Stimulated activated CD8-positive, alpha-beta memory T cell treated with anti-CD3 and anti-CD28 coated beads, Interleukin-2, amount 100 ng/mL, for 48 hours (primary cell): ENCODE measurements around the gene CITED2.

Experiments
- DNase-seq, 2 donors: peaks; one replicate each; pipeline ENCODE4 v3.0.0-alpha.2; 2020; ENCODE audit warnings: low read depth in 2 of 2

Gene CITED2

DNA sequence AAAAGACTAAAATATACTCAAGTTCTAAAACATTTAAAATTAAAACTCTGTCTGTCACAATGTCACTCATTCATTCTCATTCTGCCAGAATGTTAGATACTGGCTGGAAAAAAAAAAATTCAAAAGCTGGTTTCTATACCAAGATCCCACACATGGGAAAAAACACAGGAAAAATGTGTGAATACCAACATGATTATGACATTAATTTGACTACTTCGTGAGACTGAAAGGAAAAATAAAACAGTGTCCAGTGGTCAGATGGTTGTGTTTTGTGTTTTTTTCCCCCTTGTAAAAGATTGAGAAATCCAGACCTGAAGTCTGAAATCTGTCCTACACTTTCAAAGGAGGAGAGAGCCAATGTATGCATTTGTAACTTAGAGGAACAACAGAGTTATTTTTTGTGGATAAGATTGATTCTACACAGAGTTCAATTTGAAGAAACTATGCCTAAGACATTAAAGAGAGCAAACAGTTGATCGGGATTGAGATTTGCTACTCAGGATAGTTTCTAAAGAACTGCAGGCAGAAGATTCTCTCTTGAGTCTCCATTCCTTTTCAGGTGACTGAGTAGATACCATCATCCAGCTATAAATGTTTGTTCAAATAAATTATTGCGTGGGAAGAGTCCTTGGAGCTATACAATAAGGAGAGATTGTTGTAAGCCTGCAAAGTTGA, 43.5 kb downstream of the CITED2 start:
- no peak for DNase-seq

DNA sequence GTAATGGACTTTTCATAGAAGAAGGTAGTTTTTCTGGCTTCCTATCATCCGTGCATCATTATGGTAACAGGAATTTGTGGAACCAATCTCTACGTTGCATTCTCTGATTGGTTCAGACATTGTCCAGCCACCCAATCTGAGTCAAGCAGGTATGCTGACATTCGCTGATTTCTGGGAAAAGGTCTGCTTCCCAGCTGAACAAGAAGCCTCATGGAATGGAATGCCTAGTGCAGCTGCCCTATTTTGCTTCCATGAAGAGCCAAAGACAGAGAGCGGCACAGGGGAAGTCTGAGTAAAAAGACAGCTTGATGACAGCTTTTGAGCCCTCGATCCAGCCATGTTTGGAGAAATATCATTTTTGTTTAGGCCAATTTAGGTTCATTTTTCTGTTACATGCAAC, 44.1 kb downstream of the CITED2 start:
- no peak for DNase-seq

DNA sequence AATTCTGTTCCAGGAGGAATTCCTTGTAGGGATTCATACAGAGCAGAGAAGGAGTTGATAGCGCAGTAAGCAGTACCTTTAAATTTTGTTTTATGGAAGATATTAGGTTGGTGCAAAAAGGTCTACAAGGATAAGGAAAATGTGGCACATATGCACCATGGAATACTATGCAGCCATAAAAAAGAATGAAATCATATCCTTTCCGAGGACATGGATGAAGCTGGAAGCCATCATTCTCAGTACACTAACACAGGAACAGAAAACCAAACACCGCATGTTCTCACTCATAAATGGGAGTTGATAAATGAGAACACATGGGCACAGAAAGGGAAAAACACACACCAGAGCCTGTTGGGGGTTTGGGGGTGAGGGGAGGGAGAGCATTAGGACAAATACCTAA, 45.2 kb downstream of the CITED2 start:
- DNase-seq: no peak

DNA sequence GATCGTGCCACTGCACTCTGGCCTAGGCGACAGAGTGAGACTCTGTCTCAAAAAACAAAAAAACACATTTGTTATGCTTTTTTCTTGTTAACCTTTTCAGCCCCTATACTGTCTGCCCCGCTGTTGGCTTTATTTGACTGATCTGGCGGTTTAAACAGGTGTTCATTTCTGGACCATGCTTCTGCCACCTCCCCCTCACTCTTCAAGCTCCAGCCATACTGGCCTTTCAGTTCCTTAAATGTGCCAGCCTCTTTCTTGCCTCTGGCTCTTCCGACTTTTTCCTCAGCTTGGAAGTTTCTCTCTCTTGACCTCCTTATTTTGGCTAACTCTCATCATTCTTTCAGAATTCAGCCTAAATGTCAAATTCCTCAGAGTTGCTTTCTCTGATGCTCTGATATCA, 47.4 kb downstream of the CITED2 start:
- no peak for DNase-seq

DNA sequence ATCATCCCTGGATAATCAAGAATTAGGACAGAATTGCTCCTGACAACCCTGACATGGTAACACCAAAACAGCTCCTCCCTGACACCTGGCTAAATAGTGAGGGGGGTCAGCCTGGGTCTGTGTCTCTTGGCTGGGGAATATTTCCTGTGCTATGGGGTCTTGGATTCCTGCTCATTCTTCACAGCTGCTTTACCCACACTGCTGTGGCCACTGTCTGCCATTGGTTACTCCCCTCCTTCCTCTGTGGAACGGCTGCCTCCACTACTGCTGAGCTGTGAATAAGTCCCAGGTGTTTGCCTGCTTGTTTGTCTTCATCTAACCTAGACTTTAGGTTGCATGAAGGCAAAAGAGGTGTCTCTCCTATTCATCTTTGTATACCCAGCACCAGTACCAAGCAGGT, 48.8 kb downstream of the CITED2 start:
- DNase-seq: no peak

DNA sequence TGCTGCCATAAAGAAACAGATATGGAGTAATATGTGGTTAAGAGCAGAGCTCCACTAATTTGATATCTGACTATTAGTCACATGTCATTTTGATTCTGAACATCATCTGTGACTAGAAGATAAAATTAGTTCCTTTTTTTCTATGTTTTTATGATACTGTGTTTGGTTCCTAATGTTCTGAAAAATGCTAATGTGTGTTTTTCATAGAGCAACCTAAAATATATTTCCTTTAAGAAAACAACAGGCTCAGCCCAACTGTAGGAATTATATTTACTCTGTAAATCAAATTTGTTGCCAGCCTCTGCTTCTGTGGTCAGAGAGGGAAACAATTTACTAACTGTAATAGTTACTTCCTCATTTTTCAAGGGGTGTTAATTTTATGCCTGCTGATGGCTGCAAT, 49.3 kb downstream of the CITED2 start:
- no peak for DNase-seq

DNA sequence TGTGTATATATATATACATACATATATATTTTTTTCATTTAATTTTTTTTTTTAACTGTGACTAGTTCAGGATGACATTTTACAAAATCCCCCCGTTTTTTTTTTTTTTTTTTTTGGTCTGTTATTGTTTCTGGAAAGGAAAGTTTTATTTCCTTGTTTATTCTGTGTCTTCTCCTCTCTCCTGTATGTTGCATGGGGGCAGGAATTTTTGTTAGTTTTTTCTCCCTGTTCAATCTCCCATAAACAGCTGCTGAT, 50.2 kb downstream of the CITED2 start:
- DNase-seq: no peak

DNA sequence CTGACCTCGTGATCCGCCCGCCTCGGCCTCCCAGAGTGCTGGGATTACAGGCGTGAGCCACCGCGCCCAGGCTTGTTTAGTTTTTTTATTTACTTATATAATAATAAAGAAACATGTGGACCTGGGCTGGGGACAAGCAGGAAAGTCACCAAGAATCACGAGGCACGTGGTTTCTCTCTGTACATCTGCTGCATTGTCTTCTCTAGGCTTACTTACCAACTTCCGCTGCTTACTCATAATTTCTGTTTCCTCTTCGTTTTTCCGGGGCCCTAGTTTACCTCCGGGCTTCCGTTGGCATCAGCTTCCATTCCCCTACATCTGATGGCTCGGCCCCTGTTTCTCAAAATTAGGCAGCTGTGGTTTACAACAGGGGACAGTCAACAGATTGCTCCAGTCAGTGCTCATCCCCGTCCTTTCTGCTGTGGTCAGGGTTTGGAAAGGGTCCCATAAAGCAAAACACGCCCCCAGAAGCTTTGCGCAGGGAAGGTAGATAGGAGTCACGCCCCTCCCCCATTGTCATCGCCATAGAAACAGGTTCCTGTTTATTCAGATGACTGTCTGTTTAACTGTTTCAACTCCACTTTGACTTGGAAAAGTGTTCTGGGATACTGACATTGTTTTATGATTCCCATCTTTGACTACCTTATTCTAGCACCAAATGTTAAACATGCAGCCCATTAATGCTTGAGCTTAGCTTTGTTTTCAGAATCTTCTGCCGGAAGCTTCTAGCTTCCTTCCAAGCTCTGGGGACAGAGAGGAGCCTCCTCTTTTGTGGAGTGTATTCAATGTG, 50.7 kb downstream of the CITED2 start:
- peak; percentile 46 to 66 for DNase-seq
